Measurements from ENCODE around the gene AHI1.

Gene AHI1

GRCh38 chr6:135497412-135498184 is at the start of gene AHI1:
Gene AHI1 (minus strand): TSS chr6:135497740. CDS start chr6:135492237, 5,503 bp downstream.
- peak; percentile 92 for DNase-seq

- no peak for DNase-seq
Measured at GRCh38 chr6:135546680-135547418, 49.3 kb upstream of the AHI1 start.

GRCh38 chr6:135546206-135546605 is 48.7 kb upstream of the AHI1 start:
- DNase-seq: no peak

- DNase-seq: no peak
Measured at GRCh38 chr6:135540207-135540840, 42.8 kb upstream of the AHI1 start.

GRCh38 chr6:135537741-135538301 is 40.3 kb upstream of the AHI1 start:
- DNase-seq: peak; percentile 82

GRCh38 chr6:135535989-135536414 is 38.5 kb upstream of the AHI1 start:
- peak; percentile 61 for DNase-seq

- no peak for DNase-seq
Measured at GRCh38 chr6:135534773-135535380, 37.3 kb upstream of the AHI1 start.

- DNase-seq: no peak
Measured at GRCh38 chr6:135532559-135532958, 35.0 kb upstream of the AHI1 start.

GRCh38 chr6:135531954-135532490 is 34.5 kb upstream of the AHI1 start:
- DNase-seq: no peak

- DNase-seq: no peak
Measured at GRCh38 chr6:135530113-135530512, 32.6 kb upstream of the AHI1 start.

- DNase-seq: no peak
Measured at GRCh38 chr6:135527960-135528249, 30.4 kb upstream of the AHI1 start.

GRCh38 chr6:135527116-135527959 is 29.8 kb upstream of the AHI1 start:
- DNase-seq: no peak

- DNase-seq: no peak
Measured at GRCh38 chr6:135525594-135525993, 28.1 kb upstream of the AHI1 start.

- no peak for DNase-seq
Measured at GRCh38 chr6:135522965-135523692, 25.6 kb upstream of the AHI1 start.

- DNase-seq: no peak
Measured at GRCh38 chr6:135521431-135521830, 23.9 kb upstream of the AHI1 start.

- no peak for DNase-seq
Measured at GRCh38 chr6:135520781-135521180, 23.2 kb upstream of the AHI1 start.

GRCh38 chr6:135519348-135519747 is 21.8 kb upstream of the AHI1 start:
- peak; percentile 46 for DNase-seq

- DNase-seq: no peak
Measured at GRCh38 chr6:135517527-135517926, 20.0 kb upstream of the AHI1 start.

- DNase-seq: no peak
Measured at GRCh38 chr6:135514706-135515105, 17.2 kb upstream of the AHI1 start.

- DNase-seq: peak; percentile 64
Measured at GRCh38 chr6:135506270-135506997, 8.9 kb upstream of the AHI1 start.

GRCh38 chr6:135505648-135506047 is 8.1 kb upstream of the AHI1 start:
- DNase-seq: no peak

Measured in activated CD4-positive, alpha-beta T cell treated with anti-CD3 and anti-CD28 coated beads, Interleukin-2, Interleukin-6, amounts not matched to agents 100 ng/mL and 50 ng/mL, durations not matched to agents 16 hours and 8 hours (primary cell).